ENCODE results near the gene PLCH1.
"Not testable (repeated sequence)": the region's sequence is repeated elsewhere in the genome, so short reads cannot be mapped to it uniquely, and the experiment has no call there.

Gene PLCH1

DNA sequence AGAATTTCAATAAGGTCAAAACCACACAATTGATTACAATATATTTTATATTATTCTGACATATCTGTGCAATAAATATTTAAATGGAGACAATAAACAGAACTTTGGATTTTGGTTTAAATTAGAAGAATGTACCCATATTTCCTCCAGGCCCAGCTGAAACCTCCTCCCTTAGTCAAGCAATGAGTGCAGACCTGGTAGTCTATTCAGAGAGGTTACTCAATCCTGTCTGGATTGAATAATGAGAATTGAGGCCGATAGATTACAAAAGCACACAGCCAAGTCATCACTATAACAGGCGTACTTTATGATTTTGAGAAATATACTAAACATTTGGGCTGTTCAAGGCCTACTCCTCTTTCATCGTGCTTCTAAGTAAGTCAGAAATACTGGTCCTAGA is 336.9 kb downstream of the PLCH1 start:
- no peak for DNase-seq

DNA sequence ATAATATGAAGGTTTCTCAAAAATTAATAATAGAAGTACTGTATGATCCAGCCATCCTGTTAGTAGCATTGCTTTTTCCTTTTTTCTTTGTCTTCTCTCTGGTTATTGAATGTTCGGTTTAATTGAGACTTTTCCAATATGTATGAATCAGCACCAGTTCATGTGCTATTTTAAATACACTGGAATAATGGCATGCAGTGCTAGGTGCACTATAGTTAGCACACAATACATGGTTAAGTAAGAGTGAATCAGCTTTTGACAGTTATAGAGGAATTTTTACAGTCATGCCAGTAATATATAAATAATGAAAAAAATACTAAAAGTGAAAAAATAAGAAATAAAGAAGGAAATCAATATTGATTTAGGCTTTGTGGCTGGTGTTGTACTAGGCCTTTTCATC is 337.5 kb downstream of the PLCH1 start:
- no peak for DNase-seq

DNA sequence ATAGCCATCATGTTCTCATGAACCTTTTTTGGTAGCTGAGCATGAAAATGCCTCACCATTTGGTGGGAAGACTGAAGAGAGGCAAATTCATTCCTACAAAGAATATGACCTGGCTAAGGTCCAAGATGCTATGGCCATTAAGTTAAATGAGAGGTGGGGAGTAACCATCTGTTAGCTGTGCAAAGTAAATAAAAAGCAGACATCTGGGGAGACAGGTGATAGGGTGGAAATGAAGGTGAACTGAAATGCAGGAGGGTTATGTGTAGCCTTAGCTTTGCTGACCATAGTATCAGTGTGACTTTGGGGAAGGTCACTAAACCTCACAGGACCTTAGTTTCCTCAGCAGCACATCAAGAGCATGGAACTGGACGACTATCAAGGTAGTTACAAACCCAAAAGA is 340.4 kb downstream of the PLCH1 start:
- no peak for DNase-seq

DNA sequence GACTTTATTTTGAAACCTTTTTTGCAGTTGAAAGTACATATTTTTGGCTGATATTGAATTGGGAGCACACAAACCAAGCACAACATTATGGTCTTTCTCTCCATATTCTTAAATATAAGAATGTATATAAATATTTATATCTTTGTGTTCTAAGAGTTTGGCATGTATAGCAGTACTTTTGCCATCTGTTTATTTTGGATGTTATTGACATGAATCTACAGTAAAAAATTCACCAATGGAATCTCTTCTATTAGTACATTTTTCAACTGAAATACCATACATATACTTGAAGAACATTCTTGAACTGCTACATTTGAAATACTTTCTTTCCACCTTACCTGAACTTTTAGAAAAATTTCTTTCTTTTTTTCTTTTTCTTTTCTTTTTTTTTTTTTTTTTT is 342.2 kb downstream of the PLCH1 start:
- DNase-seq: no peak

DNA sequence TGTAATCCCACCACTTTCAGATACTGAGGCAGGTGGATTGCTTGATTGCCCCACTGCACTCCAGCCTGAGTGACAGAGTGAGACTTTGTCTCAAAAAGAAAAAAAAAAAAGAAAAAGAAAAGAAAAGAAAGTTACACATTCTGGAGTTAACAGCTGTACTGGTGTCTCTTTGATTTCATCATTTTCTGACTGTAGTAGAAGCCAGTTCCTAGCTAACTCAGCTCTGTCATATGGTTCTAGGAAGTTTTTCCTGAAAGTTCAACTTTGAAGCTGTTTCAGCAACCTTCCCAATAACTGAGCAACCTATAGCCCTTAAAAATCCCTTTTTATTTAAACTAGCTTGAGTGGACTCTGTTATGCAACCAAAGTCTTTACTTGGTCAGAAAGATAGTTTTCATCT is 346.8 kb downstream of the PLCH1 start:
- no peak for DNase-seq

DNA sequence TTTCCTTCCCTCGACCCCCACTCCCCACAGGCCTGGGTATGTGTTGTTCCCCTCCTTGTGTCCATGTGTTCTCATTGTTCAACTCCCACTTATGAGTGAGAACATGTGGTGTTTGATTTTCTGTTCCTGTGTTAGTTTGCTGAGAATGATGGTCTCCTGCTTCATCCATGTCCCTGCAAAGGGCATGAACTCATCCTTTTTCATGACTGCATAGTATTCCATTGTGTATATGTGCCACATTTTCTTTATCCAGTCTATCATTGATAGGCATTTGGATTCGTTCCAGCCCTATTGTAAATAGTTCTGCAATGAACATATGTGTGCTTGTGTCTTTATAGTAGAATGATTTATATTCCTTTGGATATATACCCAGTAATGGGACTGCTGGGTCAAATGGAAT is 350.0 kb downstream of the PLCH1 start:
- not testable (repeated sequence) for DNase-seq

DNA sequence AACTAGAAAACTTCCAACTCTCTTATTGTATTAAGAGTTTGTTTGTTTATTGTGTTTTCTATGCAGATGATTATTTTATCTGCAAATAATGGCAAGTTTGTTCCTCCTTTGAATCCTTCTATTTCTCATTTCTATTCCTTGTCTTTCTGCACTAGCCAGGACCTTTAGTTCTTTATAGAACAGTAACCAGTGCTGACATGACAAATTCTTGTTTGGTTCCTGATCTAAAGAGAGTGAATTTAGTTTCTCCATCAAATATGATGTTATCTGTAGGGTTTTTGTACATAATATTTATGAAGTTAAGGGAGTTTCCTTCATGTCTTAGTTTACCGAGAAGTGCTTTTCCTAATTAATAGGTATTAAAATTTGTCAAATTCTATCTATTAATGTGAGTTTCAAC is 350.6 kb downstream of the PLCH1 start:
- no peak for DNase-seq

DNA sequence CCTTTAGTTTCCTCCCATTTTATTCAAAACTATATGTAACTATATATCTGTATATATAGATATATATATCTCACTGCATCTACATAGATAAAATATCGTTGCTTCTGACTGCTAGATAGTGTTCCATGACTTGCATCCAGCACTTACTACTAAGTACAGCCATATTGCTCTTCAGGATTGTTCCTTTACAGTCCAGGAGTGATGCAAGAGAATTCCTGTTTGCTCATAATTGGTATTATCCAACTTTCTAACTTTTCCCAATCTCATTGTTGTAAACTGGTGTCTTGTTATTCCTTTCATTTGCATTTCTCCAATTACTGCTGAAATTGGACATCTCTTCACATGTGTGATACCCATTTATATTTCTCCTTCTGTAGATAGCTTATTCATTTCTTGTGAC is 351.6 kb downstream of the PLCH1 start:
- DNase-seq: no peak

DNA sequence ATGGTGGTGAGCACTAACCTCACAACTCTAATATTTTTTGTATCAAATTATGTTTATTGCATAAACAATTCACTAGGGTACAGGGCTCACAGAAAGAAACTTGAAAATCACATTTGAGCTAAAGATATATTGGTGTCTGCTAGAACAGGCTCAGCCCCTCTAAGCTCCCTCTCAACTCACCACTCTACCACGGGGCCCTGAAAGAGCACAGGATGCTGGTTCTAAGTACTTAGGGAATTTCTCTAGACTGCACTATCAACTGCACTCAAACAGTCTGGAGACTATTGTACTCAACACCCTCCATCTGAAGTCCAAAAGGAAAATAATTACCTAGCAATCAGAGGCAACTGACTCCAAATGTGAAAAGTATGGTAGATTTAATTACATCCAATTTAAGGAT is 352.7 kb downstream of the PLCH1 start:
- DNase-seq: no peak

DNA sequence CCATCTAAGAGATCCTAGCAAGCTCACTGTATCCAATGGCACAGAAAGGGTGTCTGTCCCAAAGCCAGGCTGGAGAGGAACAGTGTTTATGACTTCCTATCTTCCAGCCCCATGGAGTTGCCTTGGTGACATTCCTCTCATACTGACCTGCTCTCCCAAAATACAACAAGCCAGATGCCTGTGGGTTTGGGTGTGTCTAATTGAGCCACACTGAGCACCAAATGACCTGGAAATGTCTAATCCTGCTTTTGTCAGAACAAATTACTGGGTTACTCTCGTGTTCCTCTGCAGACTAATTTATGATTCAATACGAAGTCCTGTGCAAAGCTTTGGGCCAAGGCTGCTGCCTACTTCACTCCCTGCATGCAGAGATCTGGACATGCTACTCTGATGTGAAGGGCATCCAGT is 353.3 kb downstream of the PLCH1 start:
- DNase-seq: no peak

DNA sequence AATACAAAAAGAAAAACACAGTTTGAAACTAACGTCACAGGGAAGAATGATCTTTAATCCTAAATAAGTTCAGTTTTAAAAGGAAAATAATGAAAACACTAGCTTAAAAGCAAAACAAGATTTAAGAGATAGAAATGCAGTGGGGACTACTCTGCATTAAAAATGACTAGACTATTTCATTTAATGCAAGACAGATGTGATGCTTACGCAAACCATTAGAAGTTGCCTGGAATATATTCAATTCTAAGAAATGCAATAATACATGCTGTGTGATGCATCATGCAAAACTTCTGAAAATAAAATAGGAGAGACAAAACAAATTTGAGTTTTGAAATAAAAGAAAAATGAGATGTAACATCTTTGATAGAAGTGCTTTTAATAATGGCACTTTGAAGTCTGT is 353.8 kb downstream of the PLCH1 start:
- no peak for DNase-seq

DNA sequence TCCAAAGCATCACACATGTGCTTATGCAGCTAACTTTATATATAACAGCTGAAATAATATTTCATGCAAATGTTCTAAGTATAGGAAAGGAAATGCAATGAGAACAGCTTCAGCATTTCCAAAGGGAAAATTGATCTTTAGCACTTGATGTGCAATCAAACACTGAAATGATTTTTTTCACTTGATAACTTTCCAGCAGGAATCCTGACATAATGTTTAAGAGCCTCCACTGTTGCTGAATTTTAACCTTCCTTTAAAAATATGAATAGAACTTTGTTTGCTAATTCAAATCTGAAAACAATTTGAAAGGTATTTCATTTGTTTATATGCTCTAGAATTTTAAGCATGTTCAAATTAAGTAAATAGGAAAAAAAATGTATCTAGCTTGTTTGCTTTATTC is 354.5 kb downstream of the PLCH1 start:
- DNase-seq: no peak

DNA sequence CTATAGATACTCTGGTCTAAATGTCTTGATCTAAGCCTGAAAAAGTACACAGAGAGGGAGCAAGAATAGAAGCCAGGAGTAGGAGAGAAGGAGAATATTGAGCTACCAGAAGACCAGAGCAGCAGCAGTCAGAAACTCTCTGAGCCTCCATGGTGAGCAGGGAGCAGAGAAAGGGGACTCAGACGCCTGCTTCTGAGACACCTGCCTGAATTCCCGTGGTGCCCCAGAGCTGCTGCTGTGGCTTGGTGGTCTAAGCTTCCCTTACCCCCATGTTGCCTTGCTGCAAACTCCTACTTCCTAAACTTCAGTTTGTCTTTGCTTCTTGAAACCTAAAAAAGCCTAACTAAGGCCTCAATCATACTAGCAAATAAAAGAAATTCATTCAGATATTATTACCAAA is 356.5 kb downstream of the PLCH1 start:
- no peak for DNase-seq

DNA sequence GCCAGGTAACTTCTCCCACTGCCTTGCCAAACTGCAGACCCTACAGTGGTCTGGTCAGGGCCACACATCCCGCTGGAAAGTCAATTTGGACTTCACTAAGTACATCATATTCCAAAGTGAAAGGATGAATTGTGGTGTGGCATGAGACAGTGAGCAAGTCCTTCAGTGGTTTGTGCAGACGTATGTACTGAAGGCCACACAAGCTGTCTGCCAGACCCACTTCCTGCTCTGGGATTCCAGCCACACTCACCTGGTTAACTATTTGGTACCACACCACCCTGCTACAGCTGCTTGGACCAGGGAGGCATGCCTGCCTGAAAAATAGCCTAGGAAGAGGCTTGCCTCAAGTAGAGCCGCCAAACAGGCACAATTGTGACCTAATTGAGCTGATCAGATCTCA is 357.3 kb downstream of the PLCH1 start:
- DNase-seq: no peak

DNA sequence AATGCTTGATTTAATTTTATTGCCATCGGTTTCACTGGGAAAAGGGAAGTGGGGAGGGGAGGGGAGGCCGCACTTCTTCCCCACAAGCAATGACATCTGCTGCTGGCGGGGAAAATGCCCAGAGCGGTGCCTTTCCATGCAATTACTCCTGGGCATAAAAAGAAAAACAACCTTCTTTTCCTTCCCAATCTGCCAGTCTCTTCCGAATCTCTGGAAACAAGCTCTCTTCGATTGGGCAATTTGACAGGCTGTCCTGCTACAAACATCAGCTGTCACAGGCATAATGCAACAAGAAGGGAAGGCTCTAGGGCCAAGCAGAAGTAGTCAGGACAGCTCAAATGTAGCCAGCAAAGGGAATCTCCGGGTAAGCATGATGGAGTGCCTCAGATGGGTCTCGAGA is 358.0 kb downstream of the PLCH1 start:
- no peak for DNase-seq

DNA sequence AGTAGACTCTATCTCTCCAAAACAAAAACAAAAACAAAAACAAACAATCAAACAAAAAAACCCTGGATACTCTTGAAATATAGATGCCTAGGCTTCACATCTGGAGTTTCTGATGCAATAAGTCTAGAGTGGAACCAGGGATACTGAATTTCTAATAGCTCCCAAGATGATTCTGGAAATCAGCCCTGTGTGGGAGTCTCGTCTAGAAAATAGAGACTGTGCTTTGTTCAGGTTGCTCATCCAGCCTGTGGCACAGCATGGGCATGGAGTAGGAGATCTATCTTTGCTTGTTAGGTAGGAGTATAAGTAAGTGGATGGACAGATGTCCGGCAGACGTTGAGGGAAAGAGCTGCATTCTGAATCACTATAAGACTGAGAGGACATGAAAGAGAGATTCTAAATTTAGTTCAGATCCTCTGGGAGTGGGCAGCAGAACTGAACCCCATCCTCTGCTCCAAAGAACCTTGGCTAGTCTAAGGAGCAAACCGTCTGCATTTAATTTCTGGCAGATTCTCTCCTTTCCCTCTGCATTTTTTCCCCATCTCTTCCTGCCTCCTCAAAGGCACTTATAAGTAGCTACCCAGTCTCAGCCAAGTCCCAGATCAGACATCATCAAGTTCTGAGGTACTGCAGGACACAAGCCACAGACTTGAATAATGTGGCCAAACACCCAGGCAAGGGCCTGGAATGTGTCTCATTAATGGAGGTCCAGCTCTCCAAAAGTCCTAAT is 358.8 kb downstream of the PLCH1 start:
- DNase-seq: no peak

DNA sequence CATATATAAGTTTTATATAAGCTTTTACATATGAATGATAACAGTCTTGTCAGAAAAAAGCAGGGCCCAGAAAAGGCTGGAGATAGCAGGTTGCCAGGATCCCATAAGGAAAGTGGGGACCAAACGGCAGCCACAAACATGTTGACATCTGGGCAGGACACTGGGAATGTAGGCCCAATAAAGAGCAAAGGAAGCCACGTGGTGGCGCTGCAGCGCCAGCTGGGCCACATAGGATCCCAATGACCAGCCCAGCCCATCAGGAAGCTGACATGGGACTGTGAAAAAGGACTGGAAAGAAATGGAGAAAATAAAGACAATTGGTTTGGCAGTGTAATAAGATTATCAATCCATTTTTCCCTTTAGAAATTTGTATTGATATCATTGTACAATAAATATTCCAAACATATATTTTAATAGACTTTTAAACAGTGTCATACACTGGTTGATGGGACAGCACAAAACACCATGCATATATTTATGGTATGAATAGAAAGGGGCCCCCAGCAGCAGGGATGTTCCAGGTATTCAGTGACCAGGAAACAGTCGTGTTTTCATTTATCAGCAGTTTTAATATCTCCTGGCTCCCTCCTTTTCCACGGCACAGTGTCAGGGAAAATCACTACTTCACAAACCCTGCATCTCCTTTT is 362.4 kb downstream of the PLCH1 start:
- no peak for DNase-seq

DNA sequence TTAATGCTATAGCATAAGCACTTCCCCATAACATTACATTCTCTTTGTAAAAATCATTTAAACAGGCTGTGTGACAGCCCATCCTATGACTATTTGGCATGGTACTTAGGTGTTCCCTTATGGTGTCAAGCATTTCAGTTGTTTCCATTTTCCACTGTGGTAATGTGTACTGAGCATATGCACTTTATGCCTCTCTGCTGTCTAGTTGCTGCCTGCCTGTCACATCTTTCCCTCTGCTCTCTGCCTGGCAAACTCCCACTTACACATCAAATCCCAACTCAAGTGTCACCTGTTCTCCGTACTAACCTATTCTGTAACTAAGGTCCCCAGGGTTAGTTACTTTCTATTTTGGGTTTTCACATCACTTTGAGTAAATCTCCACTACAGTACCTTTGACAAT is 367.0 kb downstream of the PLCH1 start:
- no peak for DNase-seq

DNA sequence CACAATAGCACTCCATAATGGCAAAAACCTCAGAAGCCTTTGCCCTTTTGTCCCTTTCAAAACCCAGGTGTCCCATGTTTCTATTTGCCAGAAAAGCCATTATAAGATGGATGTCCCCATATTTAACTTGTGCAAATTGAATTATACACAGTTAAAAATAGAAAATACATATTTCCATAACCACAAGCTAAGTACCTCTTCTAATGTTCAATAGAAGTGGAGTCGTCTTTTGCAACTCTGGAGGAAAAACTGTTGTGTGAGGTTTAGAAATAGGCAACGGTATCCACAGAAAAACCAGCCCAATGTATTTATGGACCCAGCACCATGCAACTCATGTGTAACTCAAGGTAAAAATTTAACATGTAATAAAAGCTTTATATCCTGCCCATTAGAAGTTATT is 367.8 kb downstream of the PLCH1 start:
- no peak for DNase-seq

DNA sequence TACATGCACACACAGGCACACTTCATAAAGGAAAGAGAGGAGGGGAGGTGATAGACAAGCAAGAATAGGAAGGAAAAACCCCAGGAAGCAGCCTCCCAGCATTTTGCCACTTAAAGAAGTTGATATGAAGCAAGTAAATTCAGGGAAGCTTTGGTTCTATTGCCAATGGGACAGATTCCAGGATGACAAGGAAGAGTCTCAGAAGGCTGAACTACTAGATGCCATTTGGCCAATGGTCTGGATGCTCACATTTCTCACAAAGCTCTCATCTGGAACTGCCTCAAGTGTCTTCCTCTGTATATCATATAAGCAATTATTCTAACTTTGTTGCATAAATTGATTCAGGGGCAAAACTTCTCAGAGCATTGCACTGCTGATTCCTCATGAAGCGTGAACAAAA is 372.6 kb downstream of the PLCH1 start:
- DNase-seq: no peak

DNA sequence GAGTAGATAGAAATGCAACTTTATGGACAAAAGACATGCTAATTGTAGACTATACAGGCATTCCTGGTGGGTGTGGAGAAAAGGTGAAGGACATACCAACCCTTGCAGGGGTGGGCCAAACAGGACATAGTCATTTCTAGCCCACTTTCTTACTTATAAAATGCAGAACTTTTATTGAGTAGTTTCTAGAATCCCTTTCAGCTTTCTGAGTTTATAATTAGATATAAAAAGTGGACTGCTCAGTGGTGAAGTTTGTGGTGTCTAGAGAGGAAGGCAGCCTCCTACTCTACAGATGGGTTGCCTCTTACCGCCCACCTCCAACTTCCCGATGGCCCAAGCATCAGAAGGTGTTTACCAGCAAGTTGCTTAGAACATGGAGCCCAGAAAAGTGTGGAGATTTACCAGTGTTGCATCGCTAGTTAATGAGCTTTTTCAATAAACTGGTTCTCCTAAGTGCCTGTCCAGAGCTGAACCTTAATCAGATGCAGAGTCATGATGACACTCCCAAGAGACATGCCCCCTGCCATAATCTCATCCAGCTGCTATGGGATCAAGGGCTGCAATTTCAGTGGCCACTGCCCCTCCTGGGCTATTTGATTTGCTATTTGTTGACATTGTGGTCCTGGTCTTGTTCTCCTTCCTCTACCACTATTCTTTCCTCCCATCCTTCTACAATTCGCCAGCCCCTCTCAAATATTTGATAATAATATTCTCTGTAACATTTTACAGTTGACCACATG is 373.9 kb downstream of the PLCH1 start:
- no peak for DNase-seq

DNA sequence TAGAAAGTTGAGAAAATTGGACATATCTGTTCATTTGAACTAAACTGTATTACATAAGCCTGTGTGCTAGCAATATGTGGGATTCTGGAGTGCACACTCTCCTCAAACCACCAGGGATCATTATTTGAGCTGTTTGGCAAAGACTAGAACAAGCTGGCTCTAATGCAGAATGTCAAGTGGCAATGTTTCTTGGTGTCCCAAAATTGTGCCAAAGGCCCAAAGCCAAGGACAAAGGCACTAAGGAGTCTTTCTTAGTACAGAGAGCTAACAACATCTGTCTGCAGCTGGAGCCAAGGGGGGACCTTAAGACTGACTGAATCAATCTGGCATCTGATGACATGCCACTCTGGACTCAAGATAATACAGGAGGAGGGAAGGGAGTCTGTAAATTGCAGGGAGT is 374.7 kb downstream of the PLCH1 start:
- DNase-seq: no peak

DNA sequence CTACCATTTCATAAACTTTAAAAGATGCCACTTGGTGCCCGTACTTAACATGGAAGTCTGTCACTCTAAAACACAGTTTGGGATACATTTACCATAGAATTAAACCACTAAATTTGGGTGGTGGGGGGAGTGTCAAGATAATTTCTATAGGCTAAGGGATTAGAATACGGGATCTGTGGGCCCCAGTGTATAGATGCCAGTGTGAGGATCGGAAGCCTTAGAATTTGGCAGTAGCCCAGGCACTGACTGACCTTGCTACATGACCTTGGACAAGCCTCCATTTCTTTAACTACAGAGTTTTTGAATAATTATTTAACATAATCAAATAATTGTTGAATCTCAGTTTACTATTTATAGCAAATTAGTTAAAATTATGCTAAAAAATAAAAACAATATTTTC is 375.1 kb downstream of the PLCH1 start:
- no peak for DNase-seq

DNA sequence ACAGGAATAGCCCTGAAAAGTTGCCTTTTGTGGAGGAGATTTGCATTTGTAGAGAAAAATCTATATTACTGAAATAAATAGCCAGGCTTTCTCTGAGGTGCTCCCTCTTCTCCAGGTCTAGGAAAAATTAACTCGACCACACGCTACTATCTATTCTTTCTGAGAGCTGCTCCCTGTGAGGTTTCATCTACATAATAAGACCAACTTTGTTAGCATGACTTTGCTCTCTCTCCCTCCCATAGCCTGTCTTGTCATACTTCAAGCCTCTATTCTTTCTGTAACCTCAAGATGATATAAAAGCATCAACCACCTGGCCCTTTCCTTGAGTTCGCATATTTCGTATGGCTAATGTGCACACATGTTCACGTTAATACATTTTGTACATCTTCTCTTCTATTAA is 375.6 kb downstream of the PLCH1 start:
- no peak for DNase-seq
